NCI-H2196 treated with DMSO at 0.1 percent for 48 hours (cell line): ENCODE results near the gene P4HA2.
A peak's percentile ranks its signal among the peaks of the same experiment; 100 is the strongest.

Experiments
- DNase-seq: peaks from one replicate; lab custom pipeline; 2025; ENCODE audit not compliant: unreplicated experiment; lab: John Stamatoyannopoulos, UW

P4HA2 gene

GRCh38 chr5:132204371-132205135, 23.1 kb downstream of the P4HA2 start:
- no peak for DNase-seq

GRCh38 chr5:132203916-132204315, 23.7 kb downstream of the P4HA2 start:
- DNase-seq, result no peak

- DNase-seq, result no peak
Observed at GRCh38 chr5:132203464-132203818, 24.2 kb downstream of the P4HA2 start.

- DNase-seq, result no peak
Observed at GRCh38 chr5:132202711-132203463, 24.8 kb downstream of the P4HA2 start.

- DNase-seq, result no peak
Observed at GRCh38 chr5:132199116-132199680, 28.5 kb downstream of the P4HA2 start.

GRCh38 chr5:132198571-132198970, 29.1 kb downstream of the P4HA2 start:
- no peak for DNase-seq

GRCh38 chr5:132195727-132196126, 31.9 kb downstream of the P4HA2 start:
- no peak for DNase-seq

GRCh38 chr5:132193165-132193694, 34.4 kb downstream of the P4HA2 start:
- DNase-seq, result no peak

- peak; percentile 69 for DNase-seq
Observed at GRCh38 chr5:132190161-132190817, 37.4 kb downstream of the P4HA2 start.

- no peak for DNase-seq
Observed at GRCh38 chr5:132184588-132184987, 43.1 kb downstream of the P4HA2 start.

- DNase-seq, result no peak
Observed at GRCh38 chr5:132183723-132184122, 43.9 kb downstream of the P4HA2 start.

GRCh38 chr5:132182359-132183040, 45.2 kb downstream of the P4HA2 start:
- no peak for DNase-seq

GRCh38 chr5:132181011-132181629, 46.5 kb downstream of the P4HA2 start:
- no peak for DNase-seq

GRCh38 chr5:132180134-132180745, 47.4 kb downstream of the P4HA2 start:
- DNase-seq, result no peak

GRCh38 chr5:132179405-132179804, 48.2 kb downstream of the P4HA2 start:
- DNase-seq, result no peak

- DNase-seq, result no peak
Observed at GRCh38 chr5:132177691-132178149, 49.9 kb downstream of the P4HA2 start.

GRCh38 chr5:132176987-132177386, 50.7 kb downstream of the P4HA2 start:
- no peak for DNase-seq

- DNase-seq, result no peak
Observed at GRCh38 chr5:132176521-132176945, 51.1 kb downstream of the P4HA2 start.

- DNase-seq, result no peak
Observed at GRCh38 chr5:132162945-132163344, 64.7 kb downstream of the P4HA2 start.
